NCI-H2171 treated with DMSO at 0.1 percent for 48 hours (cell line): Measurements from ENCODE around the gene SLC39A11.

ENCODE experiments used
- DNase-seq: peaks from one replicate; lab custom pipeline; 2025; lab: John Stamatoyannopoulos, UW

The SLC39A11 gene

GRCh38 chr17:72976971-72977770 is 115.3 kb downstream of the SLC39A11 start:
- DNase-seq: no peak

GRCh38 chr17:72975509-72975908 is 117.0 kb downstream of the SLC39A11 start:
- DNase-seq: no peak

- DNase-seq: no peak
These were observed 117.8 kb downstream of the SLC39A11 start for GRCh38 chr17:72974605-72975232.

- no peak for DNase-seq
These were observed 120.1 kb downstream of the SLC39A11 start for GRCh38 chr17:72972263-72972951.

- no peak for DNase-seq
These were observed 121.1 kb downstream of the SLC39A11 start for GRCh38 chr17:72971226-72971880.

- DNase-seq: no peak
These were observed 121.7 kb downstream of the SLC39A11 start for GRCh38 chr17:72970797-72971196.

- no peak for DNase-seq
These were observed 122.2 kb downstream of the SLC39A11 start for GRCh38 chr17:72970246-72970645.

GRCh38 chr17:72969293-72969906 is 123.1 kb downstream of the SLC39A11 start:
- no peak for DNase-seq

- DNase-seq: no peak
These were observed 123.7 kb downstream of the SLC39A11 start for GRCh38 chr17:72968798-72969197.

GRCh38 chr17:72967977-72968585 is 124.4 kb downstream of the SLC39A11 start:
- no peak for DNase-seq

GRCh38 chr17:72967277-72967970 is 125.1 kb downstream of the SLC39A11 start:
- DNase-seq: no peak

GRCh38 chr17:72962106-72962505 is 130.4 kb downstream of the SLC39A11 start:
- DNase-seq: no peak

- DNase-seq: no peak
These were observed 136.9 kb downstream of the SLC39A11 start for GRCh38 chr17:72955391-72956140.

- no peak for DNase-seq
These were observed 137.9 kb downstream of the SLC39A11 start for GRCh38 chr17:72954579-72954978.

- no peak for DNase-seq
These were observed 138.9 kb downstream of the SLC39A11 start for GRCh38 chr17:72953621-72954020.

- peak; percentile 36 for DNase-seq
These were observed 139.7 kb downstream of the SLC39A11 start for GRCh38 chr17:72952641-72953315.

GRCh38 chr17:72952220-72952619 is 140.3 kb downstream of the SLC39A11 start:
- DNase-seq: peak; percentile 45

GRCh38 chr17:72950242-72950931 is 142.1 kb downstream of the SLC39A11 start:
- DNase-seq: peak; percentile 63

GRCh38 chr17:72948115-72948514 is 144.4 kb downstream of the SLC39A11 start:
- no peak for DNase-seq
